Kidney epithelial cell (primary cell): Measurements from ENCODE around the gene PPP2R2C. TPM values are rescaled to one million over a fixed set of nuclear protein-coding genes. Genes with fewer than 3 reads are reported as not detected.

Source experiments
- DNase-seq: peaks from one replicate; pipeline ENCODE4 v3.0.0-alpha.2; 2010; ENCODE audit warnings: low read depth
- H3K27me3 ChIP-seq: 2 replicates; pipeline ENCODE4 v1.6.0; 2011; ENCODE audit warnings: low read length; ENCODE audit not compliant: control insufficient read depth, insufficient read depth
- H3K36me3 ChIP-seq: 2 replicates; pipeline ENCODE4 v1.5.1; 2011; ENCODE audit warnings: low read length; ENCODE audit not compliant: control insufficient read depth, insufficient read depth
- H3K4me3 ChIP-seq: 2 replicates; pipeline ENCODE4 v1.5.1; 2011; ENCODE audit warnings: low read depth, mild to moderate bottlenecking, control low read depth, low read length
- total RNA-seq: library from RNA; depleted of rRNA; stranded (reverse); fragments of >200 nt; gene quantifications from 2 replicates; pipeline ENCODE4 v1.2.3, GENCODE V29; 2015
- TF ChIP-seq, protein P1 (sequence below): IDR thresholded peaks from 2 replicates; pipeline ENCODE4 v1.5.1; 2011; ENCODE audit warnings: mild to moderate bottlenecking, moderate library complexity, low read length, control low read depth, inconsistent platforms; ENCODE audit not compliant: insufficient read depth, poor library complexity, severe bottlenecking

Gene PPP2R2C
- total RNA-seq, 1 donor from 2014 or later: not detected

DNA sequence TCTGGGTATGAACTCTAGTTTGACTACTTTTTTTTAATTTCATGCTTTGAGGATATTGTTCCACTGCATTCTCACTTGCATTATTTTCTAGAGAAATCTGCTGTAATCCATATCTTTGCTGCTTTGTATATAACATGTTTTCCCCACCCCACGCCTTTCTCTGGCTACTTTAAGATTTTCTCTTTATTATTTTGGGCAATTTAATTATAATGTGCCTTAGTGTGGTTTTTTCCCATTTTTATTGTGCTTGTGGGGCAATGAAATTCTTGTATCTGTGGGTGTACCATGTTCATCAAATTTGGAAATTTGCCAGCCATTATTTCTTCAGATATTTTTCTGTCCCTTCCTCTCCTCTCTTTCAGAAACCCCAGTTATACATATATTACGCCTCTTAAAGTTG, 15.1 kb upstream of the PPP2R2C start:
- H3K4me3 ChIP-seq: no peak overlapping the region
- TF ChIP-seq, protein P1, sequence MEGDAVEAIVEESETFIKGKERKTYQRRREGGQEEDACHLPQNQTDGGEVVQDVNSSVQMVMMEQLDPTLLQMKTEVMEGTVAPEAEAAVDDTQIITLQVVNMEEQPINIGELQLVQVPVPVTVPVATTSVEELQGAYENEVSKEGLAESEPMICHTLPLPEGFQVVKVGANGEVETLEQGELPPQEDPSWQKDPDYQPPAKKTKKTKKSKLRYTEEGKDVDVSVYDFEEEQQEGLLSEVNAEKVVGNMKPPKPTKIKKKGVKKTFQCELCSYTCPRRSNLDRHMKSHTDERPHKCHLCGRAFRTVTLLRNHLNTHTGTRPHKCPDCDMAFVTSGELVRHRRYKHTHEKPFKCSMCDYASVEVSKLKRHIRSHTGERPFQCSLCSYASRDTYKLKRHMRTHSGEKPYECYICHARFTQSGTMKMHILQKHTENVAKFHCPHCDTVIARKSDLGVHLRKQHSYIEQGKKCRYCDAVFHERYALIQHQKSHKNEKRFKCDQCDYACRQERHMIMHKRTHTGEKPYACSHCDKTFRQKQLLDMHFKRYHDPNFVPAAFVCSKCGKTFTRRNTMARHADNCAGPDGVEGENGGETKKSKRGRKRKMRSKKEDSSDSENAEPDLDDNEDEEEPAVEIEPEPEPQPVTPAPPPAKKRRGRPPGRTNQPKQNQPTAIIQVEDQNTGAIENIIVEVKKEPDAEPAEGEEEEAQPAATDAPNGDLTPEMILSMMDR: no peak
- no peak for DNase-seq
- H3K27me3 ChIP-seq: no peaks in the 10 kb centered on the region
- no peaks in the 10 kb centered on the region for H3K36me3 ChIP-seq

DNA sequence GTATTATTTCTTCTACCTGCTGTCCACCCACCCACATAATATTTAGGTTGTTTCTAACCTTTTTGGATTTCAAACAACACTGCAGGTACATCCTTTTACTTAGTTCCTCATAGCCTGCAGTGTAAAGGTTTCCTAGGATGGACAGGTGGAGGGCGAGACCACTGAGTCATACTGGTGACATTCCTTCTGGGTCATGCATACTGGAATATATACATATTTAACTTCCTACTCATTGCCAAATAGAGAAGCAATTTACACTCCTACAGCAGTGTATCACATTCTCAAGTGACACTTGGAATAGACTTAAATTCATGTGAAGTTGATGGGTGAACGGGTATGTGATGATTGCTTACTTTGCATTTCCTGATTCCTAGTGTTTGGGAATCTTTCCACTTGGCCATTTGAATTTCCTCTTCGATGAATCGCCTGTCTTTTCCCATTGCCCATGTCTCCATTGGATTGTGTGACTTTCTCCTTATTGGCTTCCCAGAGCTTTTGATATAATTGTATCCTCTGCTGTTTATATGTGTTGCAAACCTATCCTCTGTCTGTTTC, 8.2 kb upstream of the PPP2R2C start:
- Histone ChIP-seq H3K27me3 (peaks cover 2% of the 10 kb centered on the region), H3K4me3 (no peak overlapping the region), H3K36me3 (no peaks in the 10 kb centered on the region)
- TF ChIP-seq, protein P1: no peak
- no peak for DNase-seq

DNA sequence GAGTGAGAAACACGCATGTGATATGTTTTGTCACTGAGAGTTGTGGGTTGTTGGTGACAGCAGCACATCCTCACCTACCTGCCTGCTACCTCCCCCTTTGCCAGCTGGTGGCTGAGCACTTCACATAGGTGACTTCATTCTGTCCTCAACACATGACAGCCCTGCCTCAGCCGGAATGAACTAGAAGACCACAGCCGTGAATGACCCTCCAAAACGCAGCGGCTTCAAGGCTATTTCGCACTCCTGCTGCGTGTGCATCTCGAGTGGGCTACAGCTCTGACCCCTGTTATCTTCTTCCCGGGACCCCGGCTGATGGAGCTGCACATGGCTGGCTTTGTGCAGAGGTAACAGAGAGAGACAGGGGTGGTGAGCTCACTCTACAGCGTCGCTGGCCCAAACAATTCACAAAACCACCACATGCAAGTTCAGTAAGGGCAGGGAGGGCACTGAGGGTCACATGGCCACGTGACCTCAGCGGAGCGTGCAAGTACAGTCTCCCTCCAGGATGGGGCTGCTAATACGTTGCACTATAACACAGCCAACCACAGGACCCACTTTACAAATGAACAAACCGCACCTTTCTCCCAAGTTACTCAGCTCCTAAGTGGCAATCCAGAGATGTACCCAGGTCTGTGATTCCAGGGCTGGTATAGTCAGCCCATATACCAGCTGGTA, 6.3 kb upstream of the PPP2R2C start:
- Histone ChIP-seq H3K36me3 (no peaks in the 10 kb centered on the region), H3K27me3 (peaks cover 11% of the 10 kb centered on the region), H3K4me3 (no peak overlapping the region)
- TF ChIP-seq, protein P1: no peak
- no peak for DNase-seq

DNA sequence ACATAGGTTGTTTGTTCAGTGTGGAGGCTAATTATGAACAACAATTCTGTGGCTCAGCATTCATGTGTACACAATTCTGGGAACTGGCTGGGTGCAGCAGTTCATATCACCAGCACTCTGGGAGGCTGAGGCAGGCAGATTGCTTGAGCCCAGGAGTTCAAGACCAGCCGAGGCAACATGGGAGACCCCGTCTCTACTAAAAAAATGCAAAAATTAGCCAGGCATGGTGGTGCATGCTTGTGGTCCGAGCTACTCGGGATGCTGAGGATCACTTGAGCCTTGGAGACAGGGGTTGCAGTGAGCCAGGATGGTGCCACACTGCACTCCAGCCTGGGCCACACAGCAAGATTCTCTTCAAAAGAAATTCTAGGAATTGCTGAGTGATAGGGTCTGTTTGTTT, 4.5 kb upstream of the PPP2R2C start:
- H3K4me3 ChIP-seq: no peak overlapping the region
- no peak for DNase-seq
- TF ChIP-seq, protein P1: no peak
- H3K36me3 ChIP-seq: no peaks in the 10 kb centered on the region
- peaks cover 25% of the 10 kb centered on the region for H3K27me3 ChIP-seq

DNA sequence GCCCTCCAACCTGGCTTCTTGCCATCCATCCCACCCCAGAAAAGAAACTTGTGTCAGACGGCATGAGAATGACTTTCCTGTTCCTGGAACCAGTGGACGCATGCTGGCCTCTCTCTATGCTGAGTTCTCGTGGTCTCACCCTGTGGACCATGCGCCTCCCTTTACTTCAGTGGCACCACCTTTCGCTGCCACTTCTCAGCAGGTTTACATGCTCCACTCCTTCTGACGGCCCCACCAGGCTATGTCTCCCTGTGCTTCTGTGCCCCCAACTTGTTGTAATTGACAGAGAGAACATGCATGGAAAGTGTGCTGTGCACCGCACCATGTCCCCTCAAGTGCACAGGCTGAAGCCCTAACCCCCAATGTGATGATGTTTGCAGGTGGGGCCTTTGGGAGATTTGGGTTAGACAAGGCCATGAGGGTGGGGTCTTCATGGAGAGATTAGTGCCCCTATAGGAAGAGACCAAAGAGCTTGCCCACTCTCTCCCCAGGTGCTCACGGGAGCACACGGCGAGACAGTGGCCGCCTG, 3.1 kb upstream of the PPP2R2C start:
- TF ChIP-seq, protein P1: no peak
- Histone ChIP-seq H3K4me3 (no peak overlapping the region), H3K36me3 (no peaks in the 10 kb centered on the region), H3K27me3 (peaks cover 37% of the 10 kb centered on the region)
- no peak for DNase-seq
